Fibroblast of skin of scalp (primary cell): ENCODE results near the gene SLC17A2. TPM values are rescaled to one million over a fixed set of nuclear protein-coding genes. Genes with fewer than 3 reads are reported as not detected.

Source experiments
- DNase-seq: peaks from one replicate; pipeline ENCODE4 v3.0.0-alpha.2; 2013
- polyA plus RNA-seq, 2 experiments: library from polyadenylated mRNA; unstranded; fragments of 120-200 nt; gene quantifications; one replicate each; pipeline ENCODE4 v1.2.1, GENCODE V29; 2013; ENCODE audit not compliant: insufficient read length in 2 of 2

Gene SLC17A2
- polyA plus RNA-seq (2013, experiment 1 of 2; ENCODE audit: insufficient read length) = not detected
- polyA plus RNA-seq (2013, experiment 2 of 2; ENCODE audit: insufficient read length) = not detected

GRCh38 chr6:25930532-25931410 lies at the start of gene SLC17A2:
Gene SLC17A2, minus strand, starts transcription at chr6:25930691. Its CDS starts 4,895 bp downstream, at chr6:25925796.
- no peak for DNase-seq

DNA sequence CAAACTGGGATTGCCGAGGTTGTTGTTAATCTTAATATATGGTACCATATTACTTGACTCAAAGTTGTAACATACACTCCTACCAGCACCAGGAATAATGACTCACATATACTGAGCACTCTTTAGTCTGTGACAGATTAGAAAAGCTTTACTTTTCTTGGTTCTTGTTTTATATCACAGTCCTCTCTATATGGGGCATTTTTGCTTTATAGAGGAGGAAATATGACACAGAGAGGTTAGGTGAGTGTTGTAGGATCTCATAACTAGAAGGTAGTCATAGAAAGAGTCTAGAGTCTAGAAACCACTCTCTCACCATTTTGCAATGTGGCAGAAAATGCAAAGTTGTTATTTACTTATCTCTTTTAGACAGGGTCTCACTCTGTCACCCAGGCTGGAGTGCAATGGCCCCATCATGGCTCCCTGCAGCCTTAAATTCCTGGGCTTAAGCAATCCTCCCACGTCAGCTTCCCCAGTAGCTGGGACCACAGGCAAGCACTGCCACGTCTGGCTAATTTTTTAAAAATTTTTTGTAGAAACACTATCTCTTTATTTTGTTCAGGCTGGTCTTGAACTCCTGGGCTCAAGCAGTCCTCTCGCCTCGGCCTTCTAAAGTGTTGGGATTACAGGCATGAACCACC lies 45.6 kb upstream of the SLC17A2 start:
- DNase-seq = no peak

DNA sequence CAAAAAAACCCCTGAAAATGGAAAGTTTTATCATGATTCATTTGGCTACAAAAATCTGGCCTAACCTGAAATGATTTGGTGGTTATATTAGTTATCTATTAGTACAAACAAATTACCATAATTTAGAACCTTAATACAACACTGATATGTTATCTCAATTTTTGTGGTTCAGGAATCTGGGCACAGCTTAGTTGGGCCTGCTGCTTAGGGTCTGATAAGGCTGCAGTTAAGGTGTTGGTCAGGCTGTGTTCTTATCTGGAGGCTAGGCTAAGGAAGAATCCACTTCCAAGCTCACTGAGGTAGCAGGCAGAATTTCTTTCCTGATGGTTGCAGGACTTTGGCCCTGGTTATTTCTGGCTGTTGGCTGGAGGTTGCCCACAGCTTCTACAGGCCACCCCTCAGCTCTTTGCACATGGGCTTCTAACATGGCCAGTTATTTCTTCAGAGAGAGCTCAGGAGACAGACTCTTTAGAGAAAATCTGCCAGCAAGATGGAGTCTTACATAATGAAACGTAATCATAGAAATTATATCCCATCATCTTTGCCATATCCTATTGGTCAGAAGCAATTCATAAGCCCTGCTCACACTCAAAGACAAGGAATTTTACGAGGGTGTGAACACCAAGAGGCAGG lies 43.5 kb upstream of the SLC17A2 start:
- no peak for DNase-seq

- DNase-seq = no peak
Observed at GRCh38 chr6:25972902-25973301, 42.4 kb upstream of the SLC17A2 start.

DNA sequence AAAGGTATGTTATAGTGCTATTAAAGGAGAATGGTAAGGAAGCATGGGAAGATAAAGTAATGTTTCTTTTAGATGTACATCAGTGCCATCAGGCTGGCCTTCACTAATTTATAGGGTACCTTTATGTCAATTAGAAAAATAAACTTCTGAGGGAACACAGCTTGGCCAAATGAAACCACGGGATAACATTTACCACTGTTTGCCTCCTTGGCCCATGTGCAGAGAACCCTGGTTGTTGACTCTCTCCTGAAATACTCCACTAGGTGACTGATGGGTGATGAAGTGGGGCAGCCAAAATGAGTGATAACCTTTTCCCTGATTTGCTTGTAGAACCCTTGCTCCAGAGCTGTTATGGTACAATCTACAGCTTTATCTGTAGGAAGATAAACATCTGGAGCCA lies 41.6 kb upstream of the SLC17A2 start:
- DNase-seq = no peak

DNA sequence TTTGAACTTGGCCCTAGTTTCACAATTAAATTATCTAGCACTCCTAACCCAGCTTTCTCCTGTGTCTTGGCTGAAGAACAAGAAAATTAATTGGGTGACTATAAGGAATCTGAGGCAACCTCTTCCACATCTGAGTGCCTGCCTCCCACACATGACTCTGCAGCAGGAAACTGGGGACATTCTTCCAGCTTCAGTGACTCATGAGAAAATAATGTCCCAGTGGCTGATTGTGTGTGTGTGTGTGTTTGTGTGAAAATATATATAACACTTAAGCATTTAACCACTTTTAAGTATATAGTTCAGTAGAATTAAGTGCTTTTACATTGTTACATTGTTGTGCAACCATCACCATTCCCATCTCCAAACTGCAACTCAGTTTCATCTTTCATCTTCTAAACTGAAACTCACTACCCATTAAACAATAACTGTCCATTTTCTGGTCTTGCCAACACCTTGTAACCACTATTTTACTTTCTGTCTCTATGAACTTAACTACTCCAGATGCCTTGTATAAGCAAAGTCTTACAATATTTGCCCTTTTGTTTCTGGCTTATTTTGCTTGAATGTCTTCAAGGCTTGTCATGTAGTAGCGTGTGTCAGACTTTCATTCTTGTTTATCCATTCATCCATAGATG lies 40.8 kb upstream of the SLC17A2 start:
- DNase-seq = peak; percentile 96

DNA sequence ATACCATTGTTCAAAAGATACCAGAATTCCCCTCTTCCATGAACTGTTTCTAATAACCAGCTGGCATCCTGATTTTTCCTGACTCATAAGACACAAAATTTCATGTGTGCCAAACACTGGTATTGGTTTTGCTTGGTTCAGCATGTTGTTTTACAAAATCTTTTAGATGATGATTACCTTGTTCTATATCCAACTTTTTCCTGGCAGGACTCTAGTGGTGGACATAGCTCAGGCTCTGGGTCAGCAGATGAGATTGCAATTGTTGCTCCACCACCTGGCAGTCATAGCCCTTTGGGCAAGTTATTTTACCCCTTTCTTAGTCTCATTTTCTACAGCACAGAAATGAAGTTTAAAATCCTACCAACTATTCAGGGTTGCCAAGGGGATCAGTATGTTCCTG lies 38.3 kb upstream of the SLC17A2 start:
- no peak for DNase-seq

- no peak for DNase-seq
Observed at GRCh38 chr6:25966711-25967110, 36.2 kb upstream of the SLC17A2 start.

DNA sequence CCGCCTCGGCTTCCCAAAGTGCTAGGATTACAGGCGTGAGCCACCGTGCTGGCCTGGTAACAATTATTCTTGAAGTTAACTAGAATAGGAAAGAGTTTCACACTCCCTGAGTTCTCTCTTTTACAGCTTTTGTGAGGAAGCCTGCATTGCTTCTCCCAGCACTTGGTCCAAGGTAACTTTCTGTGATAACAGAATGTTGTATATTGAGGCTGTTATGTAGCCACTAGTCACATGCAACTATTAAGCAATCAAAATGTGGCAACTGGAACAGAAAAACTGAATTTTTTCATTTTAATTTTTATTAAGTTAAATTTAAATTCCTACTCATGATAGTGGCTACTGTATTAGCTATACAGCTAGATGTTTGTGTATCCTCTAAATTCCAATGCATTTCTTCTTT lies 34.6 kb upstream of the SLC17A2 start:
- DNase-seq = no peak

DNA sequence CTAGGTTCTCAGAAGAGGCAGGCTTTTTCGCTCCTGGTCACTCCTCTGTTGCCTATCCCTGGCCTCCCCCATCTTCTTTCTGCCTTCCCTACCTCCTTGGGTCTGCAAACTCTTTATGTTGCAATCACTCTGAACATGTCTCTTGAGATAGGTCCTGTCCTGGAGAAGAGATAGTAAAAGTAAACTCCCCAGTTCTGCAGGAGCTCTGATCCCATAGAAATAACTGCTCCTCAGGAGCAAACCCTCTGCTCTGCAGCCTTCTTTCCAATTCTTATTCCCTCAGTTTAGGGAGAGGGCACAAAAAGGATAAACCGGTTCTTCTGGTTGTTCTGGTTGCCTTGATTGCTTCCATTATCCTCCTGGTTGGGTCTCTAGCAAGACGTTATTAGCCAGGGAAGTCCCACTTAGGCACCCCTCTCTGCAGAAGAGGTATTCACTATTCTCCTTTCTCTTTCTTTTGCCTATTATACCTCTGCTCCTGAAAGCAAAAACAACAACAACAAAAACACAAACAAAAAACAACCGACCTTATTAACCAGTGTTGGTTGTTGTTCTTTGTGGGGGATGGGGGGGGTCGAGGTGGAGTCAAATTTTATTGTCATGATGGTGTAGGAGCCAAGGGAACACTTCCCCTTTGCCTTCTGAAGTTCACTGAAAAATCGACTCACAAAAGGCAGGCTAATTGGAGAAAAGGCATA lies 33.1 kb upstream of the SLC17A2 start:
- no peak for DNase-seq

- peak; percentile 91 for DNase-seq
Observed at GRCh38 chr6:25962149-25963127, 31.9 kb upstream of the SLC17A2 start, which contains the start of gene TRIM38. Gene TRIM38, plus strand, starts transcription at chr6:25962802. Its CDS starts 3,721 bp downstream, at chr6:25966523.

- no peak for DNase-seq
Observed at GRCh38 chr6:25961619-25962148, 31.2 kb upstream of the SLC17A2 start.

- no peak for DNase-seq
Observed at GRCh38 chr6:25960734-25961133, 30.2 kb upstream of the SLC17A2 start.

GRCh38 chr6:25959890-25960536 lies 29.5 kb upstream of the SLC17A2 start:
- no peak for DNase-seq

GRCh38 chr6:25958700-25959162 lies 28.2 kb upstream of the SLC17A2 start:
- DNase-seq = no peak

DNA sequence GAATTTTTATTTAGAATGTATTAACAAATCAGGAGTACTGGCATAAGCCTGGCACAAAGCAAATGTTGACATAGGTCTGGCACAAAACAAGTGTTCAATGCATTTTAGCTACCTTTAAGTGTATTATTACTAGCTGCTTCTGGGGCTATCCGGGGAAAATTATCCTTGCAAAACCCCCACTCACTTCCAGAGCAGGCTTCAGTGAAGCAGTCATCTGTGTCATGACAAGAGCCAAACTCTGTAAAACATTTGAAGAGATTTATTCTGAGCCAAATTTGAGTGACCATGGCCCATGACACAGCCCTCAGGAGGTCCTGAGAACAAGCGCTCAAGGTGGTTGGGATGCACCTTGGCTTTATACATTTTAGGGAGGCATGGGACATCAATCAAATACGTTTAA lies 25.7 kb upstream of the SLC17A2 start:
- DNase-seq = no peak

DNA sequence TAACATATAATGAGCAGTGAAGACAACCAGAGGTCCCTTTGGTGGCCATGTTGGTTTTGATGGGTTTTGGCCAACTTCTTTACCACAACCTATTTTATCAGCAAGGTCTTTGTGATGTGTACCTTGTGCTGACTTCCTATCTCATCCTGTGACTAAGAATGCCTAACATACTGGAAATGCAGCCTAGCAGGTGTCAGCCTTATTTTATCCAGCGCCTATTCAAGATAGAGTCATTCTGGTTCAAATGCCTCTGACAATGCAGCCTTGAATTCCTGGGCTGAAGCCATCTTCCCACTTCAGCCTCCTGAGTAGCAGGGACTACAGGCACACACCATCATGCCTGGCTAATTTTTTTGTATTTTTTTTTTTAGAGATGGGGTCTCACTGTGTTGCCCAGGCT lies 24.3 kb upstream of the SLC17A2 start:
- DNase-seq = no peak

DNA sequence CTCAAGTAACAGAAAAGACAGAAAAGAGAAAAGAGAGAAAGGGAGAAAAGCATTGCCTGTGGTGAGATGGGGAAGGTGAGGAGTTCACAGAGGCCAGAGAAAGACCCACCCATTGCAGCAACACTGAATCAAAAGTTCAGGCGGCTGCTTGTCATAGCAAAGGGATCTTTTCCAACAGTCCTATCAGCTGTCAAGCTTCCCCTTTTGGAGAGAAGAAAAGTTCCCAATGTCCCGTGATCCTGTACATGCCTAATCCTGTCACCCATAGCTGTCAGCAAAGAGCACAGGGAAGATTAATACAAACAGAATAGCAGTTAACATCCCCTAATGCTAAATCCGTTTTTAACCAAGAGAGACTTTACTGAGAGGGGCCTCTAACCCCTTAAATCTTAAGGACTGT lies 23.2 kb upstream of the SLC17A2 start:
- no peak for DNase-seq

- no peak for DNase-seq
Observed at GRCh38 chr6:25952535-25952934, 22.0 kb upstream of the SLC17A2 start.
